Bronchial epithelial cell (primary cell): Measurements from ENCODE around the gene TOR2A. TPM values are rescaled to one million over a fixed set of nuclear protein-coding genes. Genes with fewer than 3 reads are reported as not detected.

Source experiments
- DNase-seq: peaks from one replicate; pipeline ENCODE4 v3.0.0-alpha.2; 2010; ENCODE audit warnings: low read depth
- FAIRE-seq: peaks from 2 replicates; lab custom pipeline; 2011; peaks lifted over from hg19 to GRCh38; lab: Jason Lieb, UNC
- H3K27me3 ChIP-seq: 2 replicates; pipeline ENCODE4 v1.5.1; 2011; ENCODE audit warnings: low read length; ENCODE audit not compliant: control insufficient read depth, insufficient read depth
- H3K36me3 ChIP-seq: 2 replicates; pipeline ENCODE4 v1.5.1; 2011; ENCODE audit warnings: low read length; ENCODE audit not compliant: control insufficient read depth, insufficient read depth
- H3K4me3 ChIP-seq: 2 replicates; pipeline ENCODE4 v1.5.1; 2011; ENCODE audit warnings: mild to moderate bottlenecking, low read depth, low read length, control low read depth
- total RNA-seq: library from RNA; depleted of rRNA; stranded (reverse); fragments of >200 nt; gene quantifications from 2 replicates; pipeline ENCODE4 v1.2.1, GENCODE V29; 2014
- TF ChIP-seq, protein P1 (sequence below): IDR thresholded peaks from 2 replicates; pipeline ENCODE4 v1.5.1; 2011; ENCODE audit warnings: mild to moderate bottlenecking, moderate library complexity, low read length, control low read depth, inconsistent platforms; ENCODE audit not compliant: insufficient read depth, severe bottlenecking

The TOR2A gene
- total RNA-seq, 1 donor from 2014 or later: 1.8 TPM

DNA sequence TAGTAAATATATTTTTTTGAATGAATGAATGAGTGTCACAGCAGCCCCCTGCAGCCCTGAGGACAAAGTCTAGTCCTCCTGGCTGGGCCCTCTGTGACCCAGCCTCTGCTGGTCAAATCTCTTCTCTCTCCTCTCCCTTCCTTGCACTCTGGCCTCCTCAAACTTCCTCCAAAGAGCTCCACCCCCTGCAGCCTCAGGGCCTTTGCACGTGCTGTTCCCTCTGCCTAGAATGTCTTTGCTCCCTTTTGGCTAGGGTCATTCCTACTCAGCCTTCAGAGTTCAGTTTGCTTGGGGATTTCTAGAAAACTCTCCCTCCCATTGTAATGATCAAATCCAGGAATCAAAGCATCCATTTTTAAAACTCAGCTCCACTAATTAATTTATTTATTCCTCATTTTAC lies 30.3 kb upstream of the TOR2A start:
- no peak for FAIRE-seq
- no peaks in the 10 kb centered on the region for H3K36me3 ChIP-seq
- no peaks in the 10 kb centered on the region for H3K27me3 ChIP-seq
- TF ChIP-seq, protein P1, sequence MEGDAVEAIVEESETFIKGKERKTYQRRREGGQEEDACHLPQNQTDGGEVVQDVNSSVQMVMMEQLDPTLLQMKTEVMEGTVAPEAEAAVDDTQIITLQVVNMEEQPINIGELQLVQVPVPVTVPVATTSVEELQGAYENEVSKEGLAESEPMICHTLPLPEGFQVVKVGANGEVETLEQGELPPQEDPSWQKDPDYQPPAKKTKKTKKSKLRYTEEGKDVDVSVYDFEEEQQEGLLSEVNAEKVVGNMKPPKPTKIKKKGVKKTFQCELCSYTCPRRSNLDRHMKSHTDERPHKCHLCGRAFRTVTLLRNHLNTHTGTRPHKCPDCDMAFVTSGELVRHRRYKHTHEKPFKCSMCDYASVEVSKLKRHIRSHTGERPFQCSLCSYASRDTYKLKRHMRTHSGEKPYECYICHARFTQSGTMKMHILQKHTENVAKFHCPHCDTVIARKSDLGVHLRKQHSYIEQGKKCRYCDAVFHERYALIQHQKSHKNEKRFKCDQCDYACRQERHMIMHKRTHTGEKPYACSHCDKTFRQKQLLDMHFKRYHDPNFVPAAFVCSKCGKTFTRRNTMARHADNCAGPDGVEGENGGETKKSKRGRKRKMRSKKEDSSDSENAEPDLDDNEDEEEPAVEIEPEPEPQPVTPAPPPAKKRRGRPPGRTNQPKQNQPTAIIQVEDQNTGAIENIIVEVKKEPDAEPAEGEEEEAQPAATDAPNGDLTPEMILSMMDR: no peak
- H3K4me3 ChIP-seq: no peak overlapping the region
- no peak for DNase-seq

- no peaks in the 10 kb centered on the region for H3K36me3 ChIP-seq
Measured at GRCh38 chr9:127763918-127764384, 28.9 kb upstream of the TOR2A start.

DNA sequence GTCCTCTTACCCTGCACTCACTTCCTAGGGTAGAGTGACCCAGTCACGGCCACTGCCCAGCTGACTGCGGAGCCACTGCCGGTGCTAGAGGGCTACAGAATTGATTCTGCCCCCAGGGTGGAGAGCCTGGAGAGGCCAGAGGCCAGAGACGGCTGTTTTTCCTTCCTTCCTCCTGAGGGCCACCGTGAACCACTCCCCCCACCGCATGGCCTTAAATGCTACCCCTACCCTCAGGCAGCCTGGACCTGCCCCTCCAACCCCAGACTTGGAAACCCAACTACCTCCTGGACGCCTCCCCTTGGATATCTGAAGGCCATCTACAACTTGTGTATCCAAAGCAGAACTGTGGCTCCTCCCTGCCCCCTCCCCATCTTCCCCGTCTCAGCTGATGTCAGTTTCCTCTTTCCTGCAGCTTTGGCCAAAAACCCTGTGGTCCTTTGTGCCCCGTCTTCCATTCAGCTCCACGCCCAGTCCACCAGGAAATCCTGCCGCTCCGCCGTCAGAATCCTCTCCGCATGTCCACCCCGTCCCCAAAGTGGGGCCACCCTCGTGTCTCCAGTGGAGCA lies 27.1 kb upstream of the TOR2A start:
- DNase-seq: no peak
- H3K4me3 ChIP-seq: no peak overlapping the region
- no peak for FAIRE-seq

More at GRCh38 chr9:127763918-127764384, 28.9 kb upstream of the TOR2A start:
- FAIRE-seq (no peak), DNase-seq (peak; percentile 7)
- H3K4me3 ChIP-seq: no peak overlapping the region
- TF ChIP-seq, protein P1: peak; percentile 26
- H3K27me3 ChIP-seq: no peaks in the 10 kb centered on the region

GRCh38 chr9:127761491-127761956 lies 26.4 kb upstream of the TOR2A start:
- DNase-seq (no peak), FAIRE-seq (no peak)
- Histone ChIP-seq H3K4me3 (no peak overlapping the region), H3K27me3 (no peaks in the 10 kb centered on the region), H3K36me3 (no peaks in the 10 kb centered on the region)
- TF ChIP-seq, protein P1: no peak

More for the DNA sequence above, 27.1 kb upstream of the TOR2A start:
- Histone ChIP-seq H3K36me3 (no peaks in the 10 kb centered on the region), H3K27me3 (no peaks in the 10 kb centered on the region)
- TF ChIP-seq, protein P1: no peak

GRCh38 chr9:127761061-127761460 lies 26.0 kb upstream of the TOR2A start:
- DNase-seq (no peak), FAIRE-seq (no peak)
- Histone ChIP-seq H3K27me3 (peaks cover 2% of the 10 kb centered on the region), H3K4me3 (no peak overlapping the region), H3K36me3 (no peaks in the 10 kb centered on the region)
- TF ChIP-seq, protein P1: no peak
